NCI-H524 treated with DMSO at 0.1 percent for 48 hours (cell line): Measurements from ENCODE around the gene INHA.

ENCODE experiments used
- DNase-seq: peaks from one replicate; lab custom pipeline; 2025; lab: John Stamatoyannopoulos, UW

The INHA gene

GRCh38 chr2:219559156-219559915, 12.8 kb upstream of the INHA start:
- no peak for DNase-seq

DNA sequence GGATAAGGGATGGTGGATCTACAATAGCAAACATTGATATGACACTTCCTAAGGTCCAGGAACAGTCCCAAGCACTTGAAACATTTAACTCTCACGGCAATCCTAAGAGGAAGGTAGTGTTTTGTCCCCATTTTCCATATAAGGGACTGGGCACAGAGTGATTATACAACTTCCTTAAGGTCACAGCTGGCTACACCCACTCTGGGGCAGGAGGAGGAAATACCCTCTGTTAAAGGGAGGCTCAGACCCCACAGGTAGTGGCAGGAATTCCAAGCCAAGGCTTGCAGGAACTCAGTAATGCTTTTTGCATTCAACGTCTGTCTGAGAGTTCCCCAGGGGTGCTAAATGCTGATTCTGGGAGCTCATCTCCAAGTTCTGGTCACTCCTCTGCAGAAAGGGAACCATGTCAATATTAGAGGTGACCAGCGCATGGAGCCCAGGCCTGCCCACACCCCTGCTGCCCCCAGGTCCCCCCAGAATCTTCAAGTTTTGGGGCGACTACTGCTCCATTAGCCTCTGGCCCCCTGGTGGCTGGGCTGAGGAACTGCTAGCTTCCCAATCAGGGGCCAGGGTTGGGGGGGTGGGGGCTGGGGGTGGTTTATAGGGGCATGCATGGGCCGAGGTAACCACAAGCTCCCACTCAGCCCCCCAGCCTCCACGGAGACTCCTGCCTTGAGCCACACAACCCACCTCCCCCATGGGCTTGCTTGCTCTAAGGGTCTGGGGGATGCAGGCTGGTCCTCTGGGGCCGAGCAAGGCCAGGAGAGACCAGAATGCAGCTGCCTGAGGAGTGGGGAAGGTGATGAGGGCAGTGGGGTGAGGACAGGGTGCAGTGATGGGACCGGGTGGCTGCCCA, 11.8 kb upstream of the INHA start:
- no peak for DNase-seq

- DNase-seq: no peak
Observed at GRCh38 chr2:219560893-219561178, 11.3 kb upstream of the INHA start.

DNA sequence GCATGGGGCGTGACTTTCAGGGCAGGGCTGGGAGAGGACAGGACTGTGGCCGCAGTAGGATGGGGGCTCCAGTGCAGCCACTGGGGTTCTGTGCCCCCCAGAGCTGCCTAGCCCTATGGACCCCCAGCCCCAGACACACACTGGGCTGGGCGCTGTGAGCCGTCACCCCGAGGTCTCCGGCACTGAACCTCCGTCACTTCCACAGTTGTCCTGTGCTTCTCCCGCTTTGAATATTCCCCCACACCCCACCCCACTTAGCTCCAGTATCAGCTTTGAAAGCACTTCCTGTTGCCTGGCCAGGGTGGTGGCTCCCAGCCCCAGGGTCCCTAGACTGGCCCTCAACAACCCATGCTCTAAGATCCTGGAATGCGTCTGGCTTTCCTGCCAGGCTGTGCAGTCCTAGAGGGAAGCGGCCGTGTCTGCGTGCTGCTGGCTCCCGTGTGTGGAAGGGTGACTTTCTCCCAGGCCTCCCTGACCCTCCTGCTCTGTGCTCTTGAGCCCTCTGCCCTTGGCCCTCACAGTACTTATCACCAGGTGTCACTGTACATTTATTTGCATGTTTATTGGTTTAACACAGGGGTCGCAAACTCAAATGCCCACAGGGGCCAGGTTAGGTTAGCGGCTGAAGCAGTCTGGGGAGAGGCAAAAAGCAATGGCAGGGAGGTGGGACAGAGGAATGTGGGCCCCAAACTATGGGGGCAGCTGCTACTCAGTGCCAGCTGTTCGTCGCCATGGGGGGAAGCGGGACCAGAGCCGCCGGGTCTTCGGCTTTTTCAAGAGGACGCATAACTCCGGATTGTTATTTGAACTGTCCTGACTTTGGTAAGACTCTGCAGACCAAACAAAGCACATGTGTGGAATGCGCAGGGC, 10.7 kb upstream of the INHA start:
- DNase-seq: no peak

- no peak for DNase-seq
Observed at GRCh38 chr2:219562049-219563020, 9.8 kb upstream of the INHA start.

- no peak for DNase-seq
Observed at GRCh38 chr2:219563271-219563928, 8.7 kb upstream of the INHA start.

DNA sequence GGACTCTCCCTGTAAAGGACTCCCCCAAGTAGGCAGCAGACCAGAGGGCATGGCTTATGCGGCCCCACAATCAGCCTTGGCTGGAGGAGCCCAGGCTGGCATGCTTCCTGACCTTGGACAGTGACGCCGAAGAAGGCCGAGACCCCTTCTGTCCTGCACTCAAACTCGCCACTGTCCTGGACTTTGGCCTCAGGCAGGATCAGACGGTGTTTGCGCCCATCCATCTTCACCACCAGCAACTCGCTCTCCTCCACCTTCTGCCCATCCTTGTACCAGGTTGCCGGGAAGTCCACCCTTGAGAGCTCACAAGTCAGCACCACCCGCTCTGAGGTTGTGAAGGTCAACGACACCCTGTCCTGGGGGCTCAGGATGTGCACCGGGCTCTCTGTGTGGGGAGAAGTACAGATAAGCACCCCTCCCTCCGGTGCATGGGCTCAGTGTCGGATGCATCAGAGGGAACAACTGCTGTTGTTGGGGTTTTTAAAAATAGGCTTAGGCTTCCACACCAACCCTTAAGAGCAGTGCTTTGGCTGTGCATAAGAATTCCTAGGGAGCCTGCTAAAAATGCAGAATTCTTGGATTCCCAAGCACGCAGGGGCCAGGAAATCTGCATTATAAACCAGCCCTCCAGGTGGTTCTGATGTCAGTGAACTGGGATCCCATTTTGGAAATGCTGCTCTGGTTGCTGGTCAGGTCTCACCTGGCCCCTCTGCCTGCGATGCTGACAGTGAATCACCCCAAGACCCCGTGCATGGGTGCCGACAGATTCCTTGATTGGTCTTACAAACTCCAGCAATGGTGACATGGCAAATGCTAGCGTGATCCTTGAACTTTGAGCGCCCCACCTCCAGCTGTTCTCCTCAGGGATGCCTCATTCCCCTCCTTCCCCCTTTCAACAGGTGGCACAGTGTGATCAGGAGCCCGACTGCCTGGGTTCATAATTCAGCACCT, 6.7 kb upstream of the INHA start:
- no peak for DNase-seq

- no peak for DNase-seq
Observed at GRCh38 chr2:219566640-219567039, 5.5 kb upstream of the INHA start.

- DNase-seq: no peak
Observed at GRCh38 chr2:219567131-219567530, 5.0 kb upstream of the INHA start.

DNA sequence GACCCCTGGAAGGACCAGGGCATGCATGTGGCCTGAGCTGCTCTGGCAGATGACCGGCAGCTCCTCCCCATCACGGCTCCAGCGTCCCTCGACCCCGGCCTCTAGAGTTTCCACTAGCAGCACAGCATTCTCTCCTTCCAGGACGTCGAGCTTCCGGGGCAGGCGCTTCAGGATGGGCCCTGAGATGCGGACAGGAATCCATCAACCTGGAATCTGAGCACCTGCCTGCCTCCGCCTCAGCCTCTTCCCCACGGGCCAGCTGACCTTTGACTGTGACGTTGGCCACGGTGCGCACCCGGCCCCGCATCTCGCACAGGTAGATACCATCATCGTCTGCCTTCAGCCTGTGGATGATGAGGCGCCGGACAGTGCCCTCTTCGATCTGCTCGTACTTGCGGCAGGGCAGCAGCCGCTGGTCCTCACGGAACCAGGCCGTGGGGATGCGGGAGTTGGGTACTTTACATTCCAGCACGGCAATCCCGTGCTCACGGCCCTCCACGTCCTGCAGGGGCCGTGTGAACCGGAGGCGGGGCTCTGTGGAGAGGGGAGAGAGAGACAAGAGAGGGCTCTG, 4.2 kb upstream of the INHA start:
- no peak for DNase-seq

GRCh38 chr2:219569041-219569440, 3.1 kb upstream of the INHA start:
- no peak for DNase-seq

DNA sequence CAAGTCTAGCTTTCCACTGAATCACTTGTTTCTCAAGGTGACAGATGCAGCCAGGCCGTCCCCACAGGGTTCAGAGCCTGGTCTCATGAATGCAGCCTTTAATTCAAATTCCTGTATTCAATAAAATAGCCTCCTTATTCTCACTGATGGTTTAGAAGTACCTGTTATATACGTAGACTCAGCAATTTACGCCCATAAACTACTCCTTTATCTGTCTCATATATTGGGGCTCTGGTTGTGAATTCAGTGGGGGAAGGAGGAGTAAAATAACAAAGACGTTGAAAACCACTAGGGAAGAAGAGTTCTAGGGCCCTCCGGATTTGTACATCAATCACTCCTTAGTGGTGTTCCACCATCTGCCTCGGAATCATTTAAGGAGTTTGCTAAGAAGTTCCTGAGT, 2.5 kb upstream of the INHA start:
- peak; percentile 53 for DNase-seq

- DNase-seq: no peak
Observed at GRCh38 chr2:219570194-219570923, 1.8 kb upstream of the INHA start.

- DNase-seq: no peak
Observed at GRCh38 chr2:219570924-219571310, 1.2 kb upstream of the INHA start.

DNA sequence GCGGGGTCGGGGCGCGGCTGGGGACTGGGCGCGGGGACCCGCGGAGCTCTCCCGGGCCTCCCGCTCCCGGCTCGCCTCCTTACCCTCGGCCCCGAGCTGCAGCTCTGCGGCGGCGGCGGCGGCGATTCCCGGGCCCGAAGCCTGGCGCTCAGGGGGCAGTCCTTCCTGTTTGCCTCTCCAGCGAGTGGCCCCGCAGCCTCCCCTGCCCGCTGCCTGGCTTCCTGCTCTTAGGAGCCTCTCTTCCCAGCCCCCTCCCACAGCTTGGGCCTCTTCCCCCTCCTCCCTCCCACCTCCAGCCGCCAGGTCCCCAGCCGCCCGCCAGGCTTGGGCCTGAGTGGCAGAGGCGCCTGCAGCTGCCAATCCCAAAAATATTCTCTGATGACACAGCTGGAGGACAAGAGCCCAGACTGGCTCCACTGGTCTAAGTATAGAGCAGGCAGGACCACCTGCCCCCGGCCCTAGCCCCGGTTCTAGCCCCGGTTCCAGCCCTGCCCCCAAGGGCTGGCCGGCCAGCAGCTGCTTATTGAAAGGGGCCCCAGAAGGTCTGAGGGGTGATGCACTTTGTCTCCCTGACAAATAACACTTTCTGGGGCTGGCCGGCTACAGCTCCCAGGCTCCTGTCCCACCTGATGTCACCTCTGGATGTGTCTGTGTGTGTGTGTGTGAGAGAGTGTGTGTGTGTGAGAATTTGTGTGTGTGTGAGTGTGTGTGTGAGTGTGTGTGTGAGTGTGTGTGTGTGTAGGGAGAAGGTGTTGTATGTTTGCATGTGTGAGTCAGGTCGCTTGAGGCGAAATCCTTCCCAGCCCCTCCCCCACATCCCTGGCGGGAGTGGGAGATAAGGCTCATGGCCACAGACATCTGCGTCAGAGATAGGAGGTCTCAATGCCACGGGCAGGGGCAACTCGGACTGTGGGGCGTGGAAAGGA, 536 bp upstream of the INHA start, which contains the start of gene OBSL1:
Gene OBSL1, minus strand, starts transcription at position 229 of the 926 bp plus-strand sequence. CDS start 307 bp downstream, outside the sequence.
- no peak for DNase-seq

- DNase-seq: no peak
Observed at GRCh38 chr2:219573166-219573565, 1.1 kb downstream of the INHA start.
